GM12878 (cell line): ENCODE measurements around the gene DAD1. TPM values are rescaled to one million over a fixed set of nuclear protein-coding genes. Genes with fewer than 3 reads are reported as not detected.
A peak's percentile ranks its signal among the peaks of the same experiment; 100 is the strongest.

Experiments
- ATAC-seq: fragments of 200-7000 bp; cut with Tn5 transposase; 3 replicates; pipeline ENCODE4 v1.9.1; 2020; ENCODE audit warnings: mild to moderate bottlenecking, moderate library complexity
- BruUV-seq: library from RNA; stranded (reverse); fragments of 400-500 nt; replicated peaks from 2 replicates; lab custom pipeline; 2021; lab: Mats Ljungman, UMichigan
- CTCF ChIA-PET: fragments of 300-600 bp; sonication (Branson Sonifier 250); formaldehyde crosslinking; extraction: SDS; loops from one replicate; lab custom pipeline; 2021; ENCODE audit warnings: inconsistent platforms; lab: Yijun Ruan, JAX
- POLR2A ChIA-PET: fragments of 350-600 bp; formaldehyde crosslinking; extraction: SDS; loops from one replicate; lab custom pipeline; 2021; ENCODE audit warnings: inconsistent platforms; lab: Charles Lee
- RAD21 ChIA-PET: fragments of 300-600 bp; sonication (Branson Sonifier 250); formaldehyde crosslinking; loops from one replicate; lab custom pipeline; 2023; ENCODE audit warnings: antibody characterized with exemption; ENCODE audit not compliant: unreplicated experiment; lab: Charles Lee
- SMC1A ChIA-PET: fragments of 300-600 bp; sonication (Branson Sonifier 250); formaldehyde crosslinking; loops from one replicate; lab custom pipeline; 2023; ENCODE audit not compliant: unreplicated experiment, uncharacterized antibody; lab: Charles Lee
- DNase-seq: peaks from one replicate; pipeline ENCODE4 v3.0.0-alpha.2; 2011; ENCODE audit warnings: low read depth, low spot score
- FAIRE-seq: peaks from 3 replicates; lab custom pipeline; 2011; peaks lifted over from hg19 to GRCh38; lab: Jason Lieb, UNC
- H2AFZ ChIP-seq: 2 replicates; pipeline ENCODE4 v1.6.0; 2011; ENCODE audit warnings: low read depth, low read length, control low read depth; ENCODE audit not compliant: control insufficient read depth
- H3K27ac ChIP-seq: 2 replicates; pipeline ENCODE4 v1.5.1; 2011; ENCODE audit warnings: control low read depth; ENCODE audit not compliant: control insufficient read depth, insufficient read depth
- H3K27me3 ChIP-seq, 2 experiments: replicated peaks in 1 of 2; 2 replicates each; pipeline versions ENCODE4 v1.6.0 to v1.6.1; 2011; ENCODE audit warnings: low read length in 1 of 2; ENCODE audit not compliant: control insufficient read depth in 2 of 2, insufficient read depth in 2 of 2
- H3K36me3 ChIP-seq, 2 experiments: 2 replicates each; pipeline ENCODE4 v1.5.1; 2011; ENCODE audit warnings: low read length in 1 of 2; ENCODE audit not compliant: control insufficient read depth in 2 of 2, insufficient read depth in 2 of 2
- H3K4me1 ChIP-seq: 2 replicates; pipeline ENCODE4 v1.6.1; 2011; ENCODE audit warnings: mild to moderate bottlenecking, low read length, moderate library complexity, mixed read lengths; ENCODE audit not compliant: control insufficient read depth, insufficient read depth
- H3K4me2 ChIP-seq: 2 replicates; pipeline ENCODE4 v1.6.0; 2011; ENCODE audit warnings: control low read depth; ENCODE audit not compliant: control insufficient read depth, insufficient read depth
- H3K4me3 ChIP-seq: fragments of 200-600 bp; sonication (generic); 2 replicates; pipeline ENCODE4 v1.5.1; 2016
- H3K79me2 ChIP-seq: 2 replicates; pipeline ENCODE4 v1.6.0; 2011; ENCODE audit warnings: low read length; ENCODE audit not compliant: control insufficient read depth, insufficient read depth
- H3K9ac ChIP-seq: 2 replicates; pipeline ENCODE4 v1.8.0; 2011; ENCODE audit warnings: low read length, control low read depth, mixed read lengths; ENCODE audit not compliant: control insufficient read depth, insufficient read depth
- H3K9me3 ChIP-seq: replicated peaks from 3 replicates; pipeline ENCODE4 v1.5.1; 2011; ENCODE audit warnings: mild to moderate bottlenecking, low read length; ENCODE audit not compliant: control insufficient read depth, insufficient read depth
- H4K20me1 ChIP-seq: 2 replicates; pipeline ENCODE4 v1.6.0; 2011; ENCODE audit not compliant: control insufficient read depth, insufficient read depth
- CREM ChIP-seq: IDR thresholded peaks from 2 replicates; pipeline ENCODE4 v1.6.1; 2014; ENCODE audit warnings: antibody characterized with exemption, low read depth
- EED ChIP-seq: sonication (generic); IDR thresholded peaks from 2 replicates; pipeline ENCODE4 v1.6.1; 2016; ENCODE audit warnings: antibody characterized with exemption, low read depth
- IKZF1 ChIP-seq: fragments of 450-650 bp; conservative IDR thresholded peaks from 2 replicates; pipeline ENCODE4 v1.6.1; 2017; ENCODE audit warnings: antibody characterized with exemption, mild to moderate bottlenecking
- IKZF2 ChIP-seq, 2 experiments: fragments of 450-650 bp; IDR thresholded peaks; 2 replicates each; pipeline ENCODE4 v1.6.1; 2017; ENCODE audit warnings: mild to moderate bottlenecking in 2 of 2, moderate library complexity in 2 of 2
- MXI1 ChIP-seq: fragments of 150-350 bp; IDR thresholded peaks from 2 replicates; pipeline ENCODE4 v1.6.1; 2011; ENCODE audit warnings: low read depth, mild to moderate bottlenecking, inconsistent platforms, low read length, improper control_type of control experiment
- NBN ChIP-seq: fragments of 450-650 bp; IDR thresholded peaks from 2 replicates; pipeline ENCODE4 v1.6.1; 2016
- NR2C1 ChIP-seq: fragments of 450-650 bp; IDR thresholded peaks from 2 replicates; pipeline ENCODE4 v1.6.1; 2017; ENCODE audit warnings: antibody characterized with exemption, mild to moderate bottlenecking, moderate library complexity
- POLR2A ChIP-seq: IDR thresholded peaks from 2 replicates; pipeline ENCODE4 v1.6.1; 2011; ENCODE audit warnings: low read depth, mild to moderate bottlenecking, low read length
- POU2F2 ChIP-seq: IDR thresholded peaks from 3 replicates; pipeline ENCODE4 v1.6.1; 2011; ENCODE audit warnings: low read depth, mild to moderate bottlenecking, low read length, borderline replicate concordance
- RAD51 ChIP-seq: fragments of 450-650 bp; IDR thresholded peaks from 2 replicates; pipeline ENCODE4 v1.6.1; 2016; ENCODE audit warnings: moderate library complexity, mild to moderate bottlenecking, inconsistent platforms
- SPI1 ChIP-seq: IDR thresholded peaks from 2 replicates; pipeline ENCODE4 v1.6.1; 2011; ENCODE audit warnings: low read depth, mild to moderate bottlenecking, low read length, moderate library complexity, borderline replicate concordance; ENCODE audit not compliant: insufficient read depth
- STAT1 ChIP-seq: fragments of 450-650 bp; conservative IDR thresholded peaks from 2 replicates; pipeline ENCODE4 v1.6.1; 2014; ENCODE audit warnings: antibody characterized with exemption, mild to moderate bottlenecking
- TBL1XR1 ChIP-seq: IDR thresholded peaks from 2 replicates; pipeline ENCODE4 v1.6.1; 2012; ENCODE audit warnings: low read depth, low read length, improper control_type of control experiment
- WGBS: methylation state at CpG from one replicate; pipeline ENCODE4 v1.1.6; 2016; ENCODE audit warnings: low lambda C conversion rate; ENCODE audit not compliant: insufficient replicate concordance, insufficient coverage; ENCODE audit errors: missing lambda C conversion rate; 5-methylcytosine and 5-hydroxymethylcytosine counted together
- in situ Hi-C: fragments of 300-500 bp; cut with MboI; formaldehyde crosslinking; loops from 9 replicates; pipeline ENCODE4 v1.14.3; 2018; ENCODE audit warnings: mixed read lengths
- intact Hi-C: fragments of 100-400 bp; cut with micrococcal nuclease; formaldehyde crosslinking; loops from one replicate; pipeline ENCODE4 v1.14.2; 2022; ENCODE audit not compliant: unreplicated experiment
- polyA plus RNA-seq, 11 experiments: library from polyadenylated mRNA; depleted of rRNA in 4 of 11; unstranded in 6 of 11; stranded (reverse) in 5 of 11; fragments of >200 nt; fragmentation: Nextera tagmentation in 4 of 11; fragmentation: Illumina TruSeq in 1 of 11; extraction: Ambion mirVana in 4 of 11; extraction: Trizol in 1 of 11; gene quantifications; 1 replicate in 1 of 11; 2 replicates in 10 of 11; pipeline versions ENCODE4 v1.2.1 to v1.2.3, GENCODE V29; 2011 to 2016; ENCODE audit warnings: inconsistent platforms in 2 of 11, missing spikeins in 2 of 11, low read depth in 1 of 11
- total RNA-seq, 4 experiments: library from RNA; depleted of rRNA in 3 of 4; stranded (reverse); fragments of >200 nt in 3 of 4; fragmentation: Illumina TruSeq in 1 of 4; extraction: Trizol in 1 of 4; gene quantifications; 2 replicates each; pipeline versions ENCODE4 v1.2.1 to v1.2.3, GENCODE V29; 2013 to 2021
- TF ChIP-seq, protein P1 (sequence below): fragments of 450-650 bp; IDR thresholded peaks from 2 replicates; pipeline ENCODE4 v1.6.1; 2017; ENCODE audit warnings: low read depth, mild to moderate bottlenecking, moderate library complexity
- TF ChIP-seq, protein P2 (sequence below): fragments of 450-650 bp; IDR thresholded peaks from 2 replicates; pipeline ENCODE4 v1.6.1; 2017; ENCODE audit warnings: mild to moderate bottlenecking, moderate library complexity
- TF ChIP-seq, protein P3 (sequence below): fragments of 450-650 bp; IDR thresholded peaks from 2 replicates; pipeline ENCODE4 v1.6.1; 2017; ENCODE audit warnings: mild to moderate bottlenecking, low read depth, inconsistent platforms; ENCODE audit not compliant: poor library complexity, severe bottlenecking

The DAD1 gene
- total and polyA plus RNA-seq, 10 of the 15 experiments (the other 5 are each of a cell fraction or from before 2014, with no cell fraction given) = 161 to 920 (median 319) TPM

DNA sequence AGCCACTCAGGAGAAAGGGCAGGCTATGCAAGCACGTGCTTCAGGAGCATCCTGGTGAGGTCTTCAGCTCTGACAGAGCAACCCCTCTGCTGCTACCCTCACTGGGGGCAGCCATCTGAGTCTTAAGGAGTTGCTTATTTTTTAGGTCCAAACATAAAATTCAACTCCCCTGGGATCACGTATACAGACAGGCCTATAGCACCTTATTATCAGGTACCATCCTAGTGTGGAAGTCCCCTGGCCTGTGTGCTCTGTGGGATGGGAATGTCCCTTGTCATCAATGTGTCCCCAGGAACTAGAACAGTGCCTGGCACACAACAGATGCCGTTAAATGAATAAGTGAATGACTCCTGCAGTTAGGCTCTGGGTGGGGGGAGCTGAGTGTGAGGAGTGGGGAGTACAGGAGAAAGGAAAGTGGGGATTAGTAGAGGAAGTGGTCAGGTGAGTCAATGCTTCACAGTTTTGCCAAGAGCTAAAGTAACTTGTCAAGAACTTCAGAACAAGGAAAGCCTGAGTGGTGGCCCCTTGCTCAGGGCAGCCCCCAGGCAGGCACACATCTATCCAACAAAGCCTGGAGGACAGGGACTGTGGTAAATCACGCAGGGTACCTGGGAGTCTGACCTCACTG, 33.5 kb downstream of the DAD1 start:
- Histone ChIP-seq H3K36me3 (peaks cover 9 to 19% of the 10 kb centered on the region in 2 experiments), H2AFZ (no peak overlapping the region), H3K9ac (peak overlapping the region; percentile 90), H3K4me2 (peak overlapping the region; percentile 88), H3K4me3 (no peak overlapping the region), H3K9me3 (no peaks in the 10 kb centered on the region), H4K20me1 (no peaks in the 10 kb centered on the region), H3K27ac (peak overlapping the region; percentile 100), H3K4me1 (peaks cover 73% of the 10 kb centered on the region), H3K27me3 (no peaks in the 10 kb centered on the region), H3K79me2 (peaks cover 8% of the 10 kb centered on the region)
- TSS peak; percentile 87 for BruUV-seq
- ChIA-PET POLR2A (interaction anchor here (0.6 to 7.7 kb wide), 22 partner anchors 10 to 171 kb away, joined by 3 to 74 read pairs (median 6); partner anchors contain the start of gene DAD1), SMC1A (interaction anchor here (0.7 to 3.5 kb wide), 31 partner anchors 9 to 250 kb away, joined by 3 to 82 read pairs (median 6); no protein-coding TSS in a partner anchor), CTCF (interaction anchor here (0.7 to 3.5 kb wide), 29 partner anchors 9 to 539 kb away, joined by 3 to 180 read pairs (median 9); partner anchors contain the start of genes ACIN1, C14orf119 and OXA1L), RAD21 (interaction anchor here (0.6 to 3.5 kb wide), 41 partner anchors 10 to 515 kb away, joined by 3 to 190 read pairs (median 8); partner anchors contain the start of gene DAD1)
- intact Hi-C loops (loop anchor here (1.0 to 5.0 kb wide), 8 partner anchors 24 to 297 kb away; no protein-coding TSS in a partner anchor), in situ Hi-C loops (no loop called here)
- FAIRE-seq (no peak), DNase-seq (peak; percentile 84), ATAC-seq (peak; percentile 11)
- 0% methylated on average over 4 of the region's 4 CpGs for WGBS
- TF ChIP-seq CREM (0 out of 2 replicates have a peak, but pooled peaks have one; percentile 11), IKZF1 (peak; percentile 26), IKZF2 (IDR thresholded peaks at IDR 0.05) (peak; percentile 73 to 78), STAT1 (0 out of 2 replicates have a peak, but pooled peaks have one; percentile 62), SPI1 (0 out of 2 replicates have a peak, but pooled peaks have one; percentile 24), NBN (peak; percentile 10; the same call in 1 of the 2 replicates), RAD51 (no peak), NR2C1 (0 out of 2 replicates have a peak, but pooled peaks have one; percentile 15), MXI1 (no peak), TBL1XR1 (no peak), POU2F2 (no peak), POLR2A (0 out of 2 replicates have a peak, but pooled peaks have one; percentile 6), EED (peak; percentile 80)
- TF ChIP-seq, protein P1, sequence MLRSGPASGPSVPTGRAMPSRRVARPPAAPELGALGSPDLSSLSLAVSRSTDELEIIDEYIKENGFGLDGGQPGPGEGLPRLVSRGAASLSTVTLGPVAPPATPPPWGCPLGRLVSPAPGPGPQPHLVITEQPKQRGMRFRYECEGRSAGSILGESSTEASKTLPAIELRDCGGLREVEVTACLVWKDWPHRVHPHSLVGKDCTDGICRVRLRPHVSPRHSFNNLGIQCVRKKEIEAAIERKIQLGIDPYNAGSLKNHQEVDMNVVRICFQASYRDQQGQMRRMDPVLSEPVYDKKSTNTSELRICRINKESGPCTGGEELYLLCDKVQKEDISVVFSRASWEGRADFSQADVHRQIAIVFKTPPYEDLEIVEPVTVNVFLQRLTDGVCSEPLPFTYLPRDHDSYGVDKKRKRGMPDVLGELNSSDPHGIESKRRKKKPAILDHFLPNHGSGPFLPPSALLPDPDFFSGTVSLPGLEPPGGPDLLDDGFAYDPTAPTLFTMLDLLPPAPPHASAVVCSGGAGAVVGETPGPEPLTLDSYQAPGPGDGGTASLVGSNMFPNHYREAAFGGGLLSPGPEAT = peak; percentile 71
- TF ChIP-seq, protein P2, sequence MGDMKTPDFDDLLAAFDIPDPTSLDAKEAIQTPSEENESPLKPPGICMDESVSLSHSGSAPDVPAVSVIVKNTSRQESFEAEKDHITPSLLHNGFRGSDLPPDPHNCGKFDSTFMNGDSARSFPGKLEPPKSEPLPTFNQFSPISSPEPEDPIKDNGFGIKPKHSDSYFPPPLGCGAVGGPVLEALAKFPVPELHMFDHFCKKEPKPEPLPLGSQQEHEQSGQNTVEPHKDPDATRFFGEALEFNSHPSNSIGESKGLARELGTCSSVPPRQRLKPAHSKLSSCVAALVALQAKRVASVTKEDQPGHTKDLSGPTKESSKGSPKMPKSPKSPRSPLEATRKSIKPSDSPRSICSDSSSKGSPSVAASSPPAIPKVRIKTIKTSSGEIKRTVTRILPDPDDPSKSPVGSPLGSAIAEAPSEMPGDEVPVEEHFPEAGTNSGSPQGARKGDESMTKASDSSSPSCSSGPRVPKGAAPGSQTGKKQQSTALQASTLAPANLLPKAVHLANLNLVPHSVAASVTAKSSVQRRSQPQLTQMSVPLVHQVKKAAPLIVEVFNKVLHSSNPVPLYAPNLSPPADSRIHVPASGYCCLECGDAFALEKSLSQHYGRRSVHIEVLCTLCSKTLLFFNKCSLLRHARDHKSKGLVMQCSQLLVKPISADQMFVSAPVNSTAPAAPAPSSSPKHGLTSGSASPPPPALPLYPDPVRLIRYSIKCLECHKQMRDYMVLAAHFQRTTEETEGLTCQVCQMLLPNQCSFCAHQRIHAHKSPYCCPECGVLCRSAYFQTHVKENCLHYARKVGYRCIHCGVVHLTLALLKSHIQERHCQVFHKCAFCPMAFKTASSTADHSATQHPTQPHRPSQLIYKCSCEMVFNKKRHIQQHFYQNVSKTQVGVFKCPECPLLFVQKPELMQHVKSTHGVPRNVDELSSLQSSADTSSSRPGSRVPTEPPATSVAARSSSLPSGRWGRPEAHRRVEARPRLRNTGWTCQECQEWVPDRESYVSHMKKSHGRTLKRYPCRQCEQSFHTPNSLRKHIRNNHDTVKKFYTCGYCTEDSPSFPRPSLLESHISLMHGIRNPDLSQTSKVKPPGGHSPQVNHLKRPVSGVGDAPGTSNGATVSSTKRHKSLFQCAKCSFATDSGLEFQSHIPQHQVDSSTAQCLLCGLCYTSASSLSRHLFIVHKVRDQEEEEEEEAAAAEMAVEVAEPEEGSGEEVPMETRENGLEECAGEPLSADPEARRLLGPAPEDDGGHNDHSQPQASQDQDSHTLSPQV = peak; percentile 79
- TF ChIP-seq, protein P3, sequence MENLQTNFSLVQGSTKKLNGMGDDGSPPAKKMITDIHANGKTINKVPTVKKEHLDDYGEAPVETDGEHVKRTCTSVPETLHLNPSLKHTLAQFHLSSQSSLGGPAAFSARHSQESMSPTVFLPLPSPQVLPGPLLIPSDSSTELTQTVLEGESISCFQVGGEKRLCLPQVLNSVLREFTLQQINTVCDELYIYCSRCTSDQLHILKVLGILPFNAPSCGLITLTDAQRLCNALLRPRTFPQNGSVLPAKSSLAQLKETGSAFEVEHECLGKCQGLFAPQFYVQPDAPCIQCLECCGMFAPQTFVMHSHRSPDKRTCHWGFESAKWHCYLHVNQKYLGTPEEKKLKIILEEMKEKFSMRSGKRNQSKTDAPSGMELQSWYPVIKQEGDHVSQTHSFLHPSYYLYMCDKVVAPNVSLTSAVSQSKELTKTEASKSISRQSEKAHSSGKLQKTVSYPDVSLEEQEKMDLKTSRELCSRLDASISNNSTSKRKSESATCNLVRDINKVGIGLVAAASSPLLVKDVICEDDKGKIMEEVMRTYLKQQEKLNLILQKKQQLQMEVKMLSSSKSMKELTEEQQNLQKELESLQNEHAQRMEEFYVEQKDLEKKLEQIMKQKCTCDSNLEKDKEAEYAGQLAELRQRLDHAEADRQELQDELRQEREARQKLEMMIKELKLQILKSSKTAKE = peak; percentile 56
